Right lung (tissue), 5 donors: ENCODE data around the gene LPIN1. TPM values are rescaled to one million over a fixed set of nuclear protein-coding genes. Genes with fewer than 3 reads are reported as not detected.
A peak's percentile ranks its signal among the peaks of the same experiment; 100 is the strongest.

Experiments used
- DNase-seq, 2 donors: peaks; one replicate each; pipeline ENCODE4 v3.0.0-alpha.2; 2013
- polyA plus RNA-seq, 5 donors: library from polyadenylated mRNA; unstranded; fragments of 120-200 nt; gene quantifications; one replicate each; pipeline versions ENCODE4 v1.2.1 to v1.2.3, GENCODE V29; 2013; ENCODE audit warnings: inconsistent platforms in 1 of 5, low replicate concordance in 1 of 5; ENCODE audit not compliant: insufficient read length in 5 of 5, insufficient read depth in 1 of 5

LPIN1 gene
- polyA plus RNA-seq, 5 donors: 16.5 to 23.0 (median 20.4) TPM

DNA sequence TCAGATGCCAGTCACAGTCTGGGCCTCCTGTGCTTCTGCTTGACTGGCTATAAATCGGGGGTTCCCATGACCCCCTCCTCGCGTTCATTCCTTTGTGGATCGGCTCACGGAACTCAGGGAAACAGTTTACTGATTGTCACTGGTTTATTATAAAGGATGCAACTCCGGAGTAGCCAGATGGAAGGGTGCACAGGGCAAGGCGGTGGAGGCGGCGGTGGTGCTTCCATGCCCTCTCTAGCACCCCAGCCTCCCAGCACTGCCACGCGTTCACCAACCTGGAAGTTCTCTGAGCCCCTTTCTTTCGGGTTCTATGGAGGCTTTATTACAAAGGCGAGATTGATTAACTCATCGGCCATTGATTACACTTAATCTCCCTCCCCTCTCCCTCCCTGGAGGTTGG, 15.6 kb downstream of the LPIN1 start:
- DNase-seq: no peak

DNA sequence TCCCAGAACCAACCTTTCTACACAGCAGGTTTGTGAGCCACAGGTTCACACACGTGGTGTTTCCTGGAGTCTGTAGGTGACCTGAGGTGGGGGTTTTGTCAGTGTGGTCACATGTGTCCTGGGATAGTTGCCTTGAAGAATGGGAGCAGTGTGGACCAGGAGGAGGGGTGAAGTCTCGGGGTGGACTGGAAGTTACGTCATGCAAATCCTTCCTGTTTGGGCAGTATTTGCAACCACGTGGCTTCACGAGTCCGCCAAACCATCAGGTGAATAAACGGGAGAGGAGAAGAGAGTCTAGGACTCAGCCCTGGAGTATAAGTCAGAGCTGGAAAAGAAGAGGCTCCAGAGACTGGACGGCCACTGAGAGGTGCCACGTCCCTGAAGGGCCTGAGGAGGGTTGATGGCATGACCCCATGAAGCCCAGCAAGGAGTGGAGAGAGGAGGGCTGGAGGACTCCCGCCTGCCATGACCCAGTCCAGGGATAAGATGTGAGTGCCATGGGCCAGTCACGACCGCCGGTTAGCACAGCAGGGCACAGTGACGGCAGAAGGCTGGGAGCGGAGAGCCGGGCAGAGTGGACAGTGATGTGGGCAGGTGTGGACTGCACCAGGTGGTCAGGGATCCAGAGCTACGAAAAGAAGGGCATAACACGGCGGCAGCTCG, 16.5 kb downstream of the LPIN1 start:
- DNase-seq: no peak

DNA sequence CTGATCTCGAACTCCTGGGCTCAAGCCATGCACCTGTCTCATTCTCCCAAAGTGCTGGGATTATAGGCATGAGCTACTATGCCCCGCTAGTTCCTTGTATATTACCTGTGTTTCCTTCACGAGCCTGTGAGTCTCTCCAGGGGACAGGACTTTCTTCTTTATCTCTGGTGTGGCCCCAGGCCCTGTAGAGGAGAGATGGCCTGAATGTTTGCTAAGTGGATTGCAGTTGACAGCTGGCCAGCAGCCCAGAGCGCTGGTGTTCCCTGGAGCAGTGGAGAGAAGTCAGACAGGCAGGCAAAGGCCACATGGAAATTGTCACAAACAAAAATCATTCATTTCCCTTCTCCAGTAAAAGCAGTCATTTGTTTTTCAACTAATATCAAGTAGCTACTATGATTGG, 17.9 kb downstream of the LPIN1 start:
- no peak for DNase-seq

DNA sequence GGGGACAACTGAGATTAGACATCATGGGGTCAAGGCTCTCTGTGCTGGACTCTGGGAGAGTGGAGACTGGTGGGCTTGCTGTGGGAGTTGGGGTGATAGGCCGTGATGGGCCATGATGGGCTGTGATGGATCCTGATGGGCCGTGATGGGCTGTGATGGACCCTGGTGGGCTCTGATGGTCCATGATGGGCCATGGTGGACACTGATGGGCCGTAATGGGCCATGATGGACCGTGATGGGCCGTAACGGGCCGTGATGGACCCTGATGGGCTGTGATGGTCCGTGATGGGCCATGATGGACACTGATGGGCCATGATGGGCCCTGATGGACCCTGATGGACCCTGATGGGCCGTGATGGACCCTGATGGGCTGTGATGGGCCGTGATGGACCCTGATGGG, 18.5 kb downstream of the LPIN1 start:
- no peak for DNase-seq

DNA sequence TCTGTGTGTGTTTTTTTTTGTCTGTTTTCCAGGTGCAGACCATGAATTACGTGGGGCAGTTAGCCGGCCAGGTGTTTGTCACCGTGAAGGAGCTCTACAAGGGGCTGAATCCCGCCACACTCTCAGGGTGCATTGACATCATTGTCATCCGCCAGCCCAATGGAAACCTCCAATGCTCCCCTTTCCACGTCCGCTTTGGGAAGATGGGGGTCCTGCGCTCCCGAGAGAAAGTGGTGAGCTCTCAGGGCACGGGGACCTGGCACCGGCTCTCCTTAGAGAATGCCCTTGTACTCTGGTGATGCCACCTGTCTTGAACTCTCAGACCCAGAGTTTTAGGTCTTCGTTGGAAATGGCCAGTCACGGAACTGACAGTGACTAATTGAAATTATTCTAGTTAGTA, 19.1 kb downstream of the LPIN1 start:
- DNase-seq: no peak

DNA sequence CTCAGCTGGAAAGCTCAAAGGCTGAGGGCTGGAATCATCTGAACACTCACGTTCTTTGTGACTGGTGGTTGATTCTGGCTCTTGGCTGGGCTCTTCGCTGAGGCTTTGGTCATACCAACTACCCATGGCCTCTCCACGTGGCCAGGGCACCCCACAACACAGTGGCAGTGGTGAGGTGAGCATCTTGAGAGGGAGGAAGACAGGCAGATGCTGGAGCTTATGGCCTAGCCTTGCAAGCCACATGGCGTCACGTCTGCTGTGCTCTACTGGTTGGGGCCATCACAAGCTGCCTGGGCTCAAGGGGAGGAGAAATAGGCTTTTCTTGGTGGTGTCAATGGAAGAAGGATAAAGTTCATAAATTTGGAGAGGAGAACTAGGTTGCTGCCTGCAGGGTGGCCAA, 19.6 kb downstream of the LPIN1 start:
- no peak for DNase-seq

DNA sequence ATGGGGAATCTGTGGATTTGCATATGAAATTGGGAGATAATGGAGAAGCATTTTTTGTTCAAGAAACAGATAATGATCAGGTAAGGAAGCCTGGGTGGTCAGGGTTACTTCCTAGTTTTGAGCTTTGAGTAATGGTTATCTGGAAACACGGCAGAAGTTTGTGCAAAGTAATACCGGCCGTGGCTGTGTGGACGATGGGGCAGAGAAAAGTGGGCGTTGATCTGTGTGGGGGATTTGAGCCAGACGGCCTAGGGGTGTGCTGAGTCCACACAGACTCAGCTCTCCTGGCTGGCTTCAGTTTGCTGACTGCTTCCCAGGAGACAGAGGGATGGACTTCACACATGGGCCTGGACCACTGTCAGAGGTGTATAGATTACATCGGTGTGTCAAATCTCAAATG, 21.3 kb downstream of the LPIN1 start:
- DNase-seq: no peak

DNA sequence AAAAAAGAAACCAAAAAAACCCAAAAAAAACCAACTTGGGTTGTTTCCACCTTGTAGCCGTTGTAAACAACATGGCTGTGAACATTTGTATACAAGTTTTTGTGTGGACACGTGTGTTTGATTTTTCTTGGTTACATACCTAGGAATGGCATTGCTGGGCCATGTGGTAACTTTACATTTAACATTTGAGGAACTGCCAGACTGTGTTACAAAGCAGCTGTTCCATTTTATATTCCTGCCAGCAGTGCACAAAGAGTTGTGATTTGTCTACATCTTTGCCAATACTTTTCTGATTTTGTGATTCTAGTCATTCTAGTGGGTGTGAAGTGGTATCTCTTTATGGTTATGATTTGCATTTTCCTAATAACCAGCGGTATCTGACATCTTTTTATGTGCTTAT, 22.5 kb downstream of the LPIN1 start:
- no peak for DNase-seq

DNA sequence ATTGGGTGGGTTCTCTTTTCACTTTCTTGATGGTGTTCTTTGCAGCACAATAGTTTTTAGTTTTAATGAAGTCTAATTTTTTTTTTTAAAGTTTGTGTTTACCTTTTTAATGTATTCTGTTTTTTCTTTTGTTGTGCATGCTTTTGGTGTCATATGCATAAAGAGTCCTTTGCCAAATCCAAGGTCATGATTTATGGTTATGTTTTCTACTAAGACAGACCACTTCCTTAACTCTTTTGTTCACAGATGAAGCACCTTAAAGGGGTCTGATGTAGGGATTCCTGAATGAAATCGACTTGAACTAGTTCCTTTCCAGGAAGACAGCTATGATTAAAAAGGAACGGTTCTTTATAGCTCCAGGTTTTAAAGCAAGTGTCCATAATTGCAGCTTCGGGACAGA, 23.1 kb downstream of the LPIN1 start:
- no peak for DNase-seq

DNA sequence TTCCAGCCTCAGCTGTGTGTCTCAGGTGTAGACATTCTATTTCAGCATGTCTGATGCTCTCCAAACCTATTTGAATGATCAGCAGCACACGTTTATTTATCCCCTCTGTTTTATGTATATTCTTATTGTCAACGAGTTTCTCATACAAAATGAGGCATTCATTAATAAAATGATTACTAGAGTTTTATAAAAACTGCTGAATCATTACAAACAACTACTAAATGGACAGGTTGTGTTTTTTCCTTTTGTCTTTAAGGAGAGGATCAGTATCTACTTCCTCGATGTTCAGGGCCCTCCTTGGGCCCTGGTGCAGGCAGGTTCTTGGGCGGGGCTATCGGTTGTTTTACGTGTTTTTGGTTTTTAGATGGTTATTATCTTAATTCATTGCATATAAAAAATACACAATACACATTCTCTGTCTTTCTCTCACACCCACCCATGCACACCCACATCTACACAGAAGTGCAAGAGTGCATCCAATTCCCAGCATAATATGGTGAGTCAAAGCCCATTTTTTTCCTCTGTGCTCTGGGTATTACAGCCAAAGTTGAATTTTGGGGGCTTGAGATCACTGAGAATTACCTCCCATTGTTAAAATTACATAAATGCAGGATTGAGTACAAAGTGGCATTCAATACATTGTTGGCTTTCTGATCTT, 24.2 kb downstream of the LPIN1 start:
- DNase-seq: no peak

DNA sequence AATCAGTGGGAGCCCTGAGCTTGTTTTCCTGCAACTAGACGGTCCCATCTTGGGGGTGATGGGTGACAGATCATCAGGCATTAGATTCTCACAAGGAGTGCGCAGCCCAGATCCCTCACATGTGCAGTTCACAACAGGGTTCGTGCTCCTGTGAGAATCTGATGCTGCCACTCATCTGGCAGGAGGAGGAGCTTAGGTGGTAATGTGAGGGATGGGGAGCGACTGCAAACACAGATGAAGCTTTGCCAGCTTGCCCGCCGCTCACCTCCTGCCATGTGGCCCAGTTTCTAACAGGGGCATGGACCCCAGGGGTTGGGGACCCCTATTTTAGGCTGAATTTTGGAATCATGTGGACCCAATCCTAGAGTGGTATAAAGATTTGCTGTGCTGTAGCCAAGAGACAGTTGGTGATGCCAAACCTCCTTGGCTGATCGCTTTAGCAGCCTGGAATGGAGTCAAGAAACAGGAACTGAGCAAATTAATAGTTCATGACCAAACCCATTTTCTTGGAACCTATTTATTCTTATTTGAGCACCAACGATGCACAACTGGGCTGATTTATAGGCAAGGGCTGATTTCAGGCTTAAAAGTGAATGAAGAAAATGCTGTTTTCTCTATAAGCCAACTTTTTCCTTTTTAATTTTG, 25.7 kb downstream of the LPIN1 start:
- DNase-seq: no peak

DNA sequence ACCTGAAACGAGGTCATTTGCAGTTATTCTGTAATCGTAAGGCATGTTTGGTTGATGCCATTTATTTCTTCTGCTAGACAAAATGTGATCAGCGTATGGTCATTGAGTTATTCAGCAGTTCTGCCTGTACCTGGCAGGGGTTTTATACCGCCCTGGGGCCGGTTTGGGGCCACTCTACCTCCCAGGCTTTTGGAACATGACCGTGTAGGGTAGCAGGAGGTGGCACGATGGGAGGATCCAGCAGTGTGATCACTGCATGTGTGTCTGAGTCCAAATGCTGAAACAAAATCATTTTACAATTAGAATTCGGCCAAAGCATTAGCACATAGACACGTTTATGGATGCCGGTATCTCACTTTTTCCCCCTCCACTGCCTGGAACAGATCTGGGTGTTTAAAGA, 26.7 kb downstream of the LPIN1 start:
- DNase-seq: no peak

DNA sequence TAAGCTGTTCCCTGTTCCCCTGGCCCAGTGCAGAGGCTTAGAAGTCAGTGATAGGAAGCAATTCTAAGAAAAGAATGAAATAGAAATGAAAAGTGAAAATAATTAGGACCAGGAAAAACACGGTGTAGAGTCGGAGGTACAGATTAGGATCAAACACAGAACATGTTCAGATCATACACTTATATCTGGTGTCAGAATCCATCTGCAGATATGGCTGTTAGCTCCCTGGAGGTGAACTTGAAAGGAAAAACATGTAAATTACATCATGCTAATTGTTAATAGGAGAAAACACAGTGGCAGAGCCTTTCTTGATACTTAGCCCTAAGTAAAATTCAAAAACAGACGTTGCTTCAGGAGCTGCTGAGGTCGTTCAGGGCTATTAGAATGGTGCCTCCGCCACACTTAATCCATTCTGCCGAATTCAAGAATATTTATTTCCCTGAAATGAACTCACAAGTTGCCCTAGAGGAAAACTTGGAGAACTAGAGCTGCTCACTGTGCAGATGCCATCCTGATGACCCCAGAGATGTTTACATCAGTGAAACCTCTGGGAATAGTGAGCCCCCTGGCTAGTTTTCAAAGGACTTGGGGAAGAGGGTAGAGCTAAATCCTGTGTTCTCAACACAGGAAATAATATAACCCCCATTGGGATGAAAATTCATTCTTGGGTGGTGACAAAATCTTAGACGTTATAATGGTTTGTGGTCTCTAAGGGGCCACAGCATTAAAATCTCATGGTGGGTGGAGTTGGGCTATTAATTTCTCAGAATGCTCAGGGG, 27.5 kb downstream of the LPIN1 start:
- DNase-seq: no peak

DNA sequence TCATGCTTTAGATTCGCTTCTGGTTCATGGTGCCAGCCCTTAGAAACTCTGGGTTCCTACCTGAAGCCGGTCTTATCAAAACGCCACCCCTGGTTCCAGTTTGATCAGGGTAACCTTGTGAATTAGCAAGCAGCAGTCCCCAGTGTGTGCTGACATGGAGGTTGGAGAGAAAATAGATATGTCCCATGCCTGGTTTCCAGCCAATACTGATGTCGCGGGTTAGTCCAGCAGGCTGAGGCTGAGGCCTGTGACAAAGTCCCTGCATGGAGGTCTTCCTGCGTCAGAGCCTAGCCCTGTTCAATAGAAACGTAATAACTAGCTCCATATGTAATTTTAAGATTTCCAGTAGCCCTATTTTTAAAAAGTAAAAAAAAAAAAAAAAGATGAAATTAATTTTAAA, 28.2 kb downstream of the LPIN1 start:
- DNase-seq: no peak

DNA sequence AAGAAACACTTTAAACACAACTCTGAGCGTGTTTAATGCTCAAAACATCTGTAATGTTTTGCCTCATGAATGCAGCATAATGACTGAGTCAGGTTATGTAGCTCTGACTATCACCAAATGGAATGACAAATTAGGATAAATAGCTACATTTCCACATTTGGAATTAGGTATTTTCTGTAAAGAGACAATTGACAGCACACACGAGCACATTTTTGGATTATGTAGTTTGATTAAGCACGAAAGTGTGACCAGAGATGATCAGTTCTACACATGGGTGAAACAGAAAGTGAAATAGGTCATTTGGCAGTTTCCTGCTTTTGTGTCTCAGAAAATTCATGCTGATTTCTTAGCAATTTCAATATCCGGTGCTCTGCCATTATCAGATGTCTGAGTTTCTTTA, 29.0 kb downstream of the LPIN1 start:
- DNase-seq: no peak

DNA sequence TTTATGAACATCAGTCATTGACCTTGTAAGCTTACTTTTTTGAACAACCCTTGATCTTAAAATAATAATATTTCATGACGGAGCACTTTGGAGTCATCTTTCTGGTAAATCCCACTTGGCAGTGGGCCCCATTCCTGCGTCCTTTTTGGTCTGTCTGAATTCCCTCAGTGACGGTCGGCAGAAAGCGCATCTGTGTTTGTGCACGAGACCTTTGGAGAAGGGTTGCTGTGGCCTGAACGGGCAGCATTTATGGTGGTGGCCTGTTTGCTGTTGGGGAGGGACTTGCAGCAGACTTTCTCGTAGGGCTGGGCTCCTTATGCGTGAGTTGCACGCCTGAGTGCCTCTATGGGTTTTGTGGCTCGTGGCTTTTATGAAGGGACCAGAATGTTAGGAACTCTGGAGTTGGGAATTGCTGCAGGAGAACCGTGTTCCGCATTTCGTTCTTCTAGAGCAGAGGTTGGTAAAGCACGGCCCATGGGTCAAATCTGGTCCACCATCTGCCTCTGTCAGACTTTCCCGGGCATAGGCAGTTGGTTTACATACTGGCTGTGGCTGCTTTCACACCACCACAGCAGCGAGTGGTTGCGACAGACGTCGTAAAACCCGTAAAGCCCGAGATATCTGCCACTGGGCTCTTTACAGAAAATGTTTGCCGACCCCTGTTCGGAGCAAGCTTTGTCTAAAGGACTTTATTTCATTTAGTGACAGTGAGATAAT, 30.8 kb downstream of the LPIN1 start:
- DNase-seq: no peak

DNA sequence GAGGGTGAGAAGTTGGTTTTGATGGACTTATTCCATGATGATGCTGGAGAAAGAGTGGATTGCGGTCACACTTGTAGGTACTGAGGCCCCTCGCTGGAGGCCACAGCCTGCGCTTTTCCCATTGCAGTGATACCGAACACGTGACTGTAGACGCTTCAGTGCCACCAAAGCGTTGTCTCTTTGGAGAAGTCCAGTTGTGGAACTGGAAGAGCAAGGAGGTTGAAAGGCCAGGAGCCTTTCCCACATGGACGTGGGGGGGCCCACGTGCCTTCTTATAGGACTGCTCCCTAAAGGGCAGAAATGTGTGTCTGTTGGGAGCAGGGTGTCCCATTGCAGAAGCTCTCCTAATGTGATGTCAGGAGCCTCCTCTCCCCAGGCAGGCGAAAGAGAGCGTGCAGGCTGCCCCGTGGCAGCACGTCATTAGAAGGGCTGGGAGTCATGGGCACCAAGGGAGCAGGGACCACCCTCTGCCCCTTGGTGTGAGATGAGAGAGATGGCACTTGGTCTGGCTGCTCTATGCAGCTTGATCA, 31.5 kb downstream of the LPIN1 start:
- DNase-seq: no peak

DNA sequence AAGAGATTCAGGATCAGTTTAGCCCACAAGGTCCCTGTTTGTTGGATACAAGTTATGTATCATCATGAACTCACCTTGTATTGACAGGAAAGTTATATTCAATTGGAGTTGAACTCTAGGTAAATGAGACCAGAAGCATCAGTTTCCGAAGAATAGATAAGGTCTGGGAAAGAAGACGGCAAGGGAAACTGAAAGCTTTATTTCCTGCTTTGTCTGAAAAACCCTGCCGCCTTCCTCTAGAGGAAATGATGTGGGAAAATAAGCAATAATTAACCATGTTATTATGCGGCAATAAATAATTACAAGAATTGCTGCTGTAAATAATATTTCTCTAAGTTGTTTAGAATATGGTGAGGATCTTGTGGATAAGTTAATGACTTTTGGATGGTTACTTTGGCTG, 32.0 kb downstream of the LPIN1 start:
- no peak for DNase-seq

DNA sequence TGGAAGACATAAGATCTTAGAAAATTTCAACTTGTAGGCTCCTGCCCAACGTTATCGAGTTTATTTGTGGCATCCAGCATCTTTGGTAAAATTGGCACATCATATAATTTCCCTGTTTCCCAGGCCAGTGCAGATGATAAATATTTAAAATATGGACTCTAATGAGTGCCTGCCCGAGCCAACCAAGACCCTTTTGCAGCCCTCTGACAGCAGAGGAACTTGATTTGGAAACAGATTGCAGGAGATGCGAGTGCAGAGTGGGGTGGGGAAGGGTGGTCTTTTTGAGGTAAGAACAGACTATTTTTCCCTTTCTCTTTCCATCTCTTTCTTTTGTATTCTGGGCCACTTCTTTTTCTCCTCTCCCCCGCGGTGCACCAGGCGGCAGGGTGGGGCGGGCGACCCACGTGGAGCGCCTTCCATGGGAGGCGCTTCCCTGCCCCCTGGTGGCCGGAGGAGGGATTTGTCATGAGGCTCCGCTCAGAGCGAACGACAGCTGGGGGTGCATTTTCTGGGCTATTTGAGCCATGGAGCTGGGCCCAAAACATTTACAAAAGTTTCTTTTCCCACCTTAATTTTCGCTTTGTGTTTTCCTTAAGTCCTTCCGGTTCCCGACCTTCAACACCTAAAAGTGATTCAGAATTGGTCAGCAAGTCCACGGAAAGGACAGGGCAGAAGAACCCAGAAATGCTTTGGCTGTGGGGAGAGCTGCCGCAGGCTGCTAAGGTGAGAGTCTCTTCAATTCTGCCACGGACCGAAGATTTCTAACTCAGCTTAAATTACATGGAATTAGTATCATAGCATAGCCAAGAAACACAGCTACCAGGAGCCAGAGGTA, 32.7 kb downstream of the LPIN1 start:
- peak; percentile 43 to 59 for DNase-seq

DNA sequence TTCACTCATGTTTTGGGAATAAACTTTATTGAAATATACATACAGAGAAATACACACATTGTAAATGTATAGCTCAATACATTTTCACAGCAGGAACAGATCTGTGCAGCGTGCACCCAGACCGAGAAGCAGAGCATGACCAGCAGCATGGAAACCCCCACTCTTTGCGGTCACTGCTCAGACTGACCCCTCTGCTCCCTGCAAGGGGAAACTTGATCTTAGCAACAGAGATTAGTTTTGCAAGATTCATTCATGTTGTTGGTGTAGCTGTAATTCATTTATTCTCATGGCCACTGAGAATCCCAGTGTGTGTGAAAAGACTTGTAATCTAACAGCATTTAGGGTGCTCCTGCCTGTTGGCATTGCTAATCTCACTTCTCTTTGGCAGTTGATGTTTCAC, 35.2 kb downstream of the LPIN1 start:
- DNase-seq: no peak

DNA sequence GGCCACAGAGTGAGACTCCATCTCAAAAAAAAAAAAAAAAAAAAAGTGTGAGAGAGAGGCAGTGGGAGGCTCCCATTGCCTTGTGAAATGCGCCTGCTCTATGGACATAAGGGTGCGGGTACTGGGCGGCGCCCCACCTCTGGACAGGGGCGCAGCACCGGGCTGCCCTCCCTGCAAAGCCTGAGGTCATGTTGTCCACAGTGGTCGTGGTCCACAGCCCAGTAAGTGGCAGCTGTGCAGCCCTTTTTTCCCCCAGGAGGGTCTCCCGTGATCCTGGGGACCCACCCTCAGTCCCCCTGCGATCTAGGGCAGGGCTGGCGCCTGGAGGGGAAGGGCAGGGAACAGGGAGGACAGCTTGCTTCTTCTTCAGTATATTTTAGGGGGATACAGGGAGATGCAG, 37.8 kb downstream of the LPIN1 start:
- no peak for DNase-seq
